Measurements from ENCODE around the gene IFNG-AS1.
A peak's percentile ranks its signal among the peaks of the same experiment; 100 is the strongest.

IFNG-AS1 gene

GRCh38 chr12:68034567-68034966, 45.3 kb downstream of the IFNG-AS1 start:
- ChIA-PET POLR2A (no interaction called here), CTCF (no interaction called here)
- no peak for DNase-seq (ENCODE audit: extremely low spot score)
- TF ChIP-seq NFRKB (IDR thresholded peaks at IDR 0.05) (no peak), L3MBTL2 (conservative IDR thresholded peaks at IDR 0.05) (no peak)

GRCh38 chr12:68036642-68037041, 47.4 kb downstream of the IFNG-AS1 start:
- POLR2A ChIA-PET = no interaction called here
- CTCF ChIA-PET = interaction anchor here (0.6 to 1.0 kb wide), 2 partner anchors 122 to 295 kb away, joined by 4 read pairs; partner anchors contain the start of gene MDM1
- TF ChIP-seq FOXM1 (IDR thresholded peaks at IDR 0.05; ENCODE audit: borderline replicate concordance) (no peak), PKNOX1 (IDR thresholded peaks at IDR 0.05) (no peak), SUZ12 (IDR thresholded peaks at IDR 0.05) (no peak), CTBP1 (IDR thresholded peaks at IDR 0.05; ENCODE audit: borderline replicate concordance) (no peak), TARDBP (IDR thresholded peaks at IDR 0.05) (no peak), L3MBTL2 (conservative IDR thresholded peaks at IDR 0.05) (no peak), SP1 (IDR thresholded peaks at IDR 0.05) (no peak), FOXK2 (IDR thresholded peaks at IDR 0.05) (no peak), BHLHE40 (IDR thresholded peaks at IDR 0.05; ENCODE audit: borderline replicate concordance) (no peak), ELF4 (IDR thresholded peaks at IDR 0.05) (no peak)
- no peak for DNase-seq (ENCODE audit: extremely low spot score)

- TF ChIP-seq NFRKB (IDR thresholded peaks at IDR 0.05) (no peak), ARNT (IDR thresholded peaks at IDR 0.05) (no peak), SP1 (IDR thresholded peaks at IDR 0.05) (no peak), PKNOX1 (IDR thresholded peaks at IDR 0.05) (no peak), FOXA1 (IDR thresholded peaks at IDR 0.05) (no peak), FOXM1 (IDR thresholded peaks at IDR 0.05; ENCODE audit: borderline replicate concordance) (no peak), ELF4 (IDR thresholded peaks at IDR 0.05) (no peak), LEF1 (IDR thresholded peaks at IDR 0.05; ENCODE audit: borderline replicate concordance) (no peak)
- CTCF ChIA-PET = no interaction called here
- POLR2A ChIA-PET = no interaction called here
- no peak for DNase-seq (ENCODE audit: extremely low spot score)
These were observed 48.5 kb downstream of the IFNG-AS1 start for GRCh38 chr12:68037616-68038255.

- TF ChIP-seq BHLHE40 (IDR thresholded peaks at IDR 0.05; ENCODE audit: borderline replicate concordance) (no peak), ARNT (IDR thresholded peaks at IDR 0.05) (no peak), L3MBTL2 (conservative IDR thresholded peaks at IDR 0.05) (no peak), PKNOX1 (IDR thresholded peaks at IDR 0.05) (no peak), LEF1 (IDR thresholded peaks at IDR 0.05; ENCODE audit: borderline replicate concordance) (no peak), HDGF (IDR thresholded peaks at IDR 0.05; ENCODE audit: borderline replicate concordance) (no peak), FOXK2 (IDR thresholded peaks at IDR 0.05) (no peak), FOXA1 (IDR thresholded peaks at IDR 0.05) (no peak), TARDBP (IDR thresholded peaks at IDR 0.05) (no peak), ELF4 (IDR thresholded peaks at IDR 0.05) (no peak), FOXM1 (IDR thresholded peaks at IDR 0.05; ENCODE audit: borderline replicate concordance) (no peak)
- ChIA-PET CTCF (interaction anchor here (0.7 to 1.0 kb wide), 2 partner anchors 289 to 479 kb away, joined by 3 read pairs; no protein-coding TSS in a partner anchor), POLR2A (no interaction called here)
- DNase-seq (ENCODE audit: extremely low spot score) = no peak
These were observed 49.4 kb downstream of the IFNG-AS1 start for GRCh38 chr12:68038650-68039049.

GRCh38 chr12:68040450-68041075, 51.3 kb downstream of the IFNG-AS1 start:
- ChIA-PET CTCF (interaction anchor here (0.6 to 1.4 kb wide), 17 partner anchors 9 to 280 kb away, joined by 3 to 11 read pairs (median 4); no protein-coding TSS in a partner anchor), POLR2A (no interaction called here)
- peak; percentile 76 for DNase-seq (ENCODE audit: extremely low spot score)
- TF ChIP-seq FOXA1 (IDR thresholded peaks at IDR 0.05) (no peak), ZNF384 (IDR thresholded peaks at IDR 0.05) (peak; percentile 87), PKNOX1 (IDR thresholded peaks at IDR 0.05) (peak; percentile 68)

- DNase-seq (ENCODE audit: extremely low spot score) = no peak
- ChIA-PET POLR2A (no interaction called here), CTCF (no interaction called here)
- TF ChIP-seq SUZ12 (IDR thresholded peaks at IDR 0.05) (no peak), PKNOX1 (IDR thresholded peaks at IDR 0.05) (no peak), LEF1 (IDR thresholded peaks at IDR 0.05; ENCODE audit: borderline replicate concordance) (no peak), BHLHE40 (IDR thresholded peaks at IDR 0.05; ENCODE audit: borderline replicate concordance) (no peak), NFRKB (IDR thresholded peaks at IDR 0.05) (no peak)
These were observed 53.0 kb downstream of the IFNG-AS1 start for GRCh38 chr12:68042212-68042699.

Data from HEK293T (cell line).